Measurements from ENCODE around the gene CD53.
"Not testable (repeated sequence)": the region's sequence is repeated elsewhere in the genome, so short reads cannot be mapped to it uniquely, and the experiment has no call there.

CD53 gene

GRCh38 chr1:110927484-110928075, 54.6 kb downstream of the CD53 start:
- TF ChIP-seq EZH2 (IDR thresholded peaks at IDR 0.05; ENCODE audit: borderline replicate concordance, low read length) (no peak), CTCF (IDR thresholded peaks at IDR 0.05; ENCODE audit: low read length) (no peak)
- H2AFZ ChIP-seq (ENCODE audit: low read length), result no peak overlapping the region
- no peaks in the 10 kb centered on the region for H3K4me1 ChIP-seq (ENCODE audit: insufficient read depth, low read length, severe bottlenecking)
- H3K9ac ChIP-seq (ENCODE audit: low read length), result no peak overlapping the region
- H3K27me3 ChIP-seq (ENCODE audit: insufficient read depth, low read length), result no peaks in the 10 kb centered on the region
- no peaks in the 10 kb centered on the region for H3F3A ChIP-seq (ENCODE audit: insufficient read depth, low read length)
- H3K79me2 ChIP-seq (ENCODE audit: insufficient read depth, low read length), result no peaks in the 10 kb centered on the region
- H3K9me2 ChIP-seq (ENCODE audit: low read depth, low read length), result no peaks in the 10 kb centered on the region
- H3K4me2 ChIP-seq (ENCODE audit: low read length), result no peak overlapping the region
- H3K4me3 ChIP-seq (ENCODE audit: low read depth, low read length, poor library complexity, severe bottlenecking), result no peak overlapping the region
- H3K9me3 ChIP-seq (ENCODE audit: low read length), result peaks cover 1% of the 10 kb centered on the region
- no peaks in the 10 kb centered on the region; the same call in 1 of the 2 replicates for H3K36me3 ChIP-seq (ENCODE audit: insufficient read depth, low read length)
- H4K20me1 ChIP-seq (ENCODE audit: insufficient read depth, low read length), result no peaks in the 10 kb centered on the region
- no peak overlapping the region for H3K27ac ChIP-seq (ENCODE audit: low read depth, low read length, poor library complexity, severe bottlenecking)

DNA sequence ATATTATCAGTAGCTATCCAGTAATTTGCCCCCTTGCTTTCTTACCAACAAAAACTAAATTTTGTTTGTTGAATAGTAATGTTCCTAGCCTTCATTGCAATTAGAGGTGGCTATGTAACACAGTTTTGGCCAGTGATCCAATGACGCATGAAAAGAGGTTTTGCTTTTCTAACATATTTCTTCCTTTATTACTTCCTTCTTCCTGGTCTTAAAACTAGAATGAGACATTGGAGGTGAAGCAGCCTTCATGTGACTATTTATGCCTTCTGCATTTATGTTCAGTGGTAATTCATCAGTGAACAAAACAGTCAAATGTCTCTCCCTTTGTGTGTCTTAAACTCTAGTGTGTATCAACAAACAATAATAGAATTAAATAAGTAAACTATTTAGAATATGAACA, 55.2 kb downstream of the CD53 start:
- Histone ChIP-seq H3K27me3 (ENCODE audit: insufficient read depth, low read length) (no peaks in the 10 kb centered on the region), H2AFZ (ENCODE audit: low read length) (no peak overlapping the region)
- no peak for TF ChIP-seq CTCF (IDR thresholded peaks at IDR 0.05; ENCODE audit: low read length)
- no peak for TF ChIP-seq EZH2 (IDR thresholded peaks at IDR 0.05; ENCODE audit: borderline replicate concordance, low read length)

GRCh38 chr1:110928904-110929303, 56.0 kb downstream of the CD53 start:
- TF ChIP-seq EZH2 (IDR thresholded peaks at IDR 0.05; ENCODE audit: borderline replicate concordance, low read length) (no peak), CTCF (IDR thresholded peaks at IDR 0.05; ENCODE audit: low read length) (no peak)
- H3F3A ChIP-seq (ENCODE audit: insufficient read depth, low read length), result no peaks in the 10 kb centered on the region
- no peak overlapping the region for H3K9ac ChIP-seq (ENCODE audit: low read length)
- H3K36me3 ChIP-seq (ENCODE audit: insufficient read depth, low read length), result no peaks in the 10 kb centered on the region; the same call in 1 of the 2 replicates
- no peak overlapping the region for H3K27ac ChIP-seq (ENCODE audit: low read depth, low read length, poor library complexity, severe bottlenecking)
- no peaks in the 10 kb centered on the region for H3K4me1 ChIP-seq (ENCODE audit: insufficient read depth, low read length, severe bottlenecking)
- H3K4me2 ChIP-seq (ENCODE audit: low read length), result no peak overlapping the region
- H3K4me3 ChIP-seq (ENCODE audit: low read depth, low read length, poor library complexity, severe bottlenecking), result no peak overlapping the region
- H2AFZ ChIP-seq (ENCODE audit: low read length), result no peak overlapping the region
- no peaks in the 10 kb centered on the region for H3K79me2 ChIP-seq (ENCODE audit: insufficient read depth, low read length)
- H3K9me3 ChIP-seq (ENCODE audit: low read length), result peaks cover 5% of the 10 kb centered on the region
- H3K9me2 ChIP-seq (ENCODE audit: low read depth, low read length), result no peaks in the 10 kb centered on the region
- H4K20me1 ChIP-seq (ENCODE audit: insufficient read depth, low read length), result no peaks in the 10 kb centered on the region
- no peaks in the 10 kb centered on the region for H3K27me3 ChIP-seq (ENCODE audit: insufficient read depth, low read length)

More for the DNA sequence above, 55.2 kb downstream of the CD53 start:
- Histone ChIP-seq H3K79me2 (ENCODE audit: insufficient read depth, low read length) (no peaks in the 10 kb centered on the region), H3K4me2 (ENCODE audit: low read length) (no peak overlapping the region), H4K20me1 (ENCODE audit: insufficient read depth, low read length) (no peaks in the 10 kb centered on the region), H3K9ac (ENCODE audit: low read length) (no peak overlapping the region), H3K9me3 (ENCODE audit: low read length) (peaks cover 5% of the 10 kb centered on the region), H3K4me1 (ENCODE audit: insufficient read depth, low read length, severe bottlenecking) (no peaks in the 10 kb centered on the region), H3K4me3 (ENCODE audit: low read depth, low read length, poor library complexity, severe bottlenecking) (no peak overlapping the region), H3K9me2 (ENCODE audit: low read depth, low read length) (no peaks in the 10 kb centered on the region), H3F3A (ENCODE audit: insufficient read depth, low read length) (no peaks in the 10 kb centered on the region), H3K27ac (ENCODE audit: low read depth, low read length, poor library complexity, severe bottlenecking) (no peak overlapping the region), H3K36me3 (ENCODE audit: insufficient read depth, low read length) (no peaks in the 10 kb centered on the region; the same call in 1 of the 2 replicates)

DNA sequence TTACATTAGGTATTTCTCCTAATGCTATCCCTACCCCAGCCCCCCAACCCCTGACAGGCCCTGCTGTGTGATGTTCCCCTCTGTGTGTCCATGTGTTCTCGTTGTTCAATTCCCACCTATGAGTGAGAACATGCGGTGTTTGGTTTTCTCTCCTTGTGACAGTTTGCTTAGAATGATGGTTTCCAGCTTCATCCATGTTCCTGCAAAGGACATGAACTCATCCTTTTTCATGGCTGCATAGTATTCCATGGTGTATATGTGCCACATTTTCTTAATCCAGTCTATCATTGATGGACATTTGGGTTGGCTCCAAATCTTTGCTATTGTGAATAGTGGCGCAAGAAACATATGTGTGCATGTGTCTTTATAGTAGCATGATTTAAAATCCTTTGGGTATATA, 58.1 kb downstream of the CD53 start:
- not testable (repeated sequence) for H3K27me3 ChIP-seq (ENCODE audit: insufficient read depth, low read length); H3K9ac ChIP-seq (ENCODE audit: low read length); H3K9me2 ChIP-seq (ENCODE audit: low read depth, low read length); H4K20me1 ChIP-seq (ENCODE audit: insufficient read depth, low read length); H3F3A ChIP-seq (ENCODE audit: insufficient read depth, low read length); H3K27ac ChIP-seq (ENCODE audit: low read depth, low read length, poor library complexity, severe bottlenecking); H3K36me3 ChIP-seq (ENCODE audit: insufficient read depth, low read length); H3K79me2 ChIP-seq (ENCODE audit: insufficient read depth, low read length); H2AFZ ChIP-seq (ENCODE audit: low read length); H3K4me1 ChIP-seq (ENCODE audit: insufficient read depth, low read length, severe bottlenecking); H3K4me3 ChIP-seq (ENCODE audit: low read depth, low read length, poor library complexity, severe bottlenecking); H3K4me2 ChIP-seq (ENCODE audit: low read length); H3K9me3 ChIP-seq (ENCODE audit: low read length)
